Caco-2 (cell line): ENCODE data around the gene ATP9A. TPM values are rescaled to one million over a fixed set of nuclear protein-coding genes. Genes with fewer than 3 reads are reported as not detected.
A peak's percentile ranks its signal among the peaks of the same experiment; 100 is the strongest.

ENCODE experiments used
- BruUV-seq: library from RNA; stranded (reverse); fragments of 400-500 nt; replicated peaks from 2 replicates; lab custom pipeline; 2021; lab: Mats Ljungman, UMichigan
- CTCF ChIA-PET: fragments of 300-600 bp; sonication (Branson Sonifier 250); formaldehyde crosslinking; loops from one replicate; lab custom pipeline; 2022; ENCODE audit warnings: antibody characterized with exemption; lab: Charles Lee
- POLR2A ChIA-PET: fragments of 300-600 bp; sonication (Branson Sonifier 250); formaldehyde crosslinking; loops from one replicate; lab custom pipeline; 2022; ENCODE audit warnings: antibody characterized with exemption; lab: Charles Lee
- DNase-seq, 2 experiments: peaks; one replicate each; pipeline versions ENCODE4 v3.0.0 to v3.0.0-alpha.2; 2020 to 2022
- H3K27me3 ChIP-seq: replicated peaks from 2 replicates; pipeline ENCODE4 v1.6.0; 2011; ENCODE audit warnings: low read length; ENCODE audit not compliant: control insufficient read depth, insufficient read depth
- H3K36me3 ChIP-seq: 2 replicates; pipeline ENCODE4 v1.5.1; 2011; ENCODE audit warnings: low read length; ENCODE audit not compliant: control insufficient read depth, insufficient read depth
- H3K4me1 ChIP-seq: fragments of 250-450 bp; sonication (Bioruptor Pico); 2 replicates; pipeline ENCODE4 v1.5.1; 2020; ENCODE audit warnings: mild to moderate bottlenecking
- H3K4me3 ChIP-seq: 2 replicates; pipeline ENCODE4 v1.5.1; 2011; ENCODE audit warnings: low read depth, mild to moderate bottlenecking, control low read depth, low read length
- H3K9me3 ChIP-seq: fragments of 250-450 bp; sonication (Bioruptor Pico); 2 replicates; pipeline ENCODE4 v1.5.1; 2020; ENCODE audit warnings: mild to moderate bottlenecking, moderate library complexity
- H3K27ac Mint-ChIP-seq: one replicate; pipeline ENCODE4 v1.8.0; 2022; ENCODE audit warnings: mixed read lengths; ENCODE audit not compliant: unreplicated experiment
- H3K27me3 Mint-ChIP-seq: one replicate; pipeline ENCODE4 v1.8.0; 2022; ENCODE audit warnings: mixed read lengths; ENCODE audit not compliant: insufficient read depth, unreplicated experiment
- H3K36me3 Mint-ChIP-seq: one replicate; pipeline ENCODE4 v1.8.0; 2022; ENCODE audit warnings: mild to moderate bottlenecking, mixed read lengths; ENCODE audit not compliant: insufficient read depth, unreplicated experiment
- H3K4me1 Mint-ChIP-seq: one replicate; pipeline ENCODE4 v1.8.0; 2022; ENCODE audit warnings: low read depth, mixed read lengths; ENCODE audit not compliant: unreplicated experiment
- H3K4me3 Mint-ChIP-seq: one replicate; pipeline ENCODE4 v1.8.0; 2022; ENCODE audit warnings: mild to moderate bottlenecking, moderate library complexity, mixed read lengths; ENCODE audit not compliant: unreplicated experiment
- H3K9me3 Mint-ChIP-seq: one replicate; pipeline ENCODE4 v1.8.0; 2022; ENCODE audit warnings: mixed read lengths; ENCODE audit not compliant: unreplicated experiment
- CTCF ChIP-seq, 2 experiments: fragments of 200-600 bp in 1 of 2; IDR thresholded peaks; 1 replicate in 1 of 2; 2 replicates in 1 of 2; pipeline versions ENCODE4 v1.5.1 to v1.8.0; 2011 to 2022; ENCODE audit warnings: antibody characterized with exemption in 1 of 2, control low read depth in 1 of 2, inconsistent platforms in 1 of 2, low read depth in 1 of 2, low read length in 1 of 2, mild to moderate bottlenecking in 1 of 2, moderate library complexity in 1 of 2; ENCODE audit not compliant: insufficient read depth in 1 of 2, severe bottlenecking in 1 of 2, unreplicated experiment in 1 of 2
- intact Hi-C: fragments of 100-400 bp; cut with micrococcal nuclease; formaldehyde crosslinking; loops from one replicate; pipeline ENCODE4 v1.10.0; 2022; ENCODE audit not compliant: unreplicated experiment
- total RNA-seq: library from RNA; stranded (reverse); gene quantifications from 2 replicates; pipeline ENCODE4 v1.2.3, GENCODE V29; 2022

The ATP9A gene
- total RNA-seq, 1 experiment from 2014 or later = 102 TPM

DNA sequence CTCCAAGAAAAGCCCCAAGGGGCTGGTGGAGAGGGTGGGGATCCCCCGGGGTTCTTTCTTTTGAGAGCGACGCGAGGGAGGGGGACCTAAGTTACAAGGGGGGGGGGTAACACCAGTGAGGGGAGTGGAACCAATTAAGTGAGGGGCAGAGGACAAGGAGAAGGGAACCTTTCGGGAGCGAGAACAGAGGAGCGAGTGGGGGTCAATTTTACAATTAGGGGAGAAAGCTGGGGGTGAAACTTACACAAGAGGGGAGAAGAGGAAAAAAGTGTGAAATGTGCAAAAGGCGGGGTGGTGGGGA, 33.6 kb upstream of the ATP9A start:
- no peaks in the 10 kb centered on the region for H3K27me3 Mint-ChIP-seq
- no peaks in the 10 kb centered on the region for H3K36me3 ChIP-seq
- H3K4me3 Mint-ChIP-seq = peak overlapping the region; percentile 98
- peaks cover 72% of the 10 kb centered on the region for H3K4me1 Mint-ChIP-seq
- no peaks in the 10 kb centered on the region for H3K9me3 ChIP-seq
- peaks cover 32% of the 10 kb centered on the region for H3K36me3 Mint-ChIP-seq
- BruUV-seq = no TSS peak
- intact Hi-C loops = loop anchor here (5.0 kb wide), 4 partner anchors 51 to 429 kb away; no protein-coding TSS in a partner anchor
- no peak for DNase-seq
- POLR2A ChIA-PET = no interaction called here
- peaks cover 66% of the 10 kb centered on the region for H3K4me1 ChIP-seq
- no peaks in the 10 kb centered on the region for H3K9me3 Mint-ChIP-seq
- CTCF ChIA-PET = no interaction called here
- no peaks in the 10 kb centered on the region for H3K27me3 ChIP-seq
- TF ChIP-seq CTCF (IDR thresholded peaks at IDR 0.05; ENCODE audit: insufficient read depth in 1 of 2, low read depth in 1 of 2, low read length in 1 of 2, severe bottlenecking in 1 of 2, unreplicated experiment in 1 of 2) = no peak
- peak overlapping the region; percentile 54 for H3K4me3 ChIP-seq
- peak overlapping the region; percentile 96 for H3K27ac Mint-ChIP-seq

DNA sequence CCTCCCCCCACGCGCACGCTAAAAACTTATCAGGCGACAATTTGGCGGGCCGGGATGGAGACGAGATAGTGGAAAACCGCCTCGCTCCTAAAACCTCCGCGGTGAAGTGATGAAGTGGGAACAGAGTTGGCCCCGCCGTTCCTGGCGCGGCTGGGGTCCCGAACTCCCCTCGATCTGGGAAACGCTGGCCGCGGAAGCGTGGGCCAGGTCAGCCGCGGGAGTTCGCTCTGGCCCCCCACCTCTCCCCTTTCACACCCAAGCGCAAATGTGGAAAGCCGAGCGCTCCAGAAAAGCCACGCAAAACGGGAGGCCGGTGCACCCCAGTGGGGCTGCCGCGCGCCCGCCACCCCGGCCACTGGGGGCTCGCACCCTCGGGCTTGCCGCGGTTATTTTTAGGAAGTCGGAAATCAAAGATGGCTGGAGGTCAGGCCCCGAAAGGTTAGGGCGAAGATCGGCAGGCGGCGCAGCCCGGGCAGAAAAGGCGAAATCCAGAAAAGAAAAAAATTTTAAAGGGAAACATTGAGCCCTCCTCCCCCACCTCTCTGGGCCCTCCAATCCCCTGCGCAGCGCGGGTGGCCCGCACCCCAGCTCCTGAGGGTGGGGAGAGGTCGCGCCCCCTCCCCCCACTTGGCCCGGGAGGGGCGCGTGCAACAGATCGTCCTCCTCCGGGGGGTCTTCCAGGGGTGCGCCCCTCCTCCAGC, 33.1 kb upstream of the ATP9A start:
- H3K36me3 ChIP-seq = no peaks in the 10 kb centered on the region
- H3K9me3 ChIP-seq = no peaks in the 10 kb centered on the region
- POLR2A ChIA-PET = interaction anchor here (1.0 to 1.2 kb wide), 4 partner anchors 34 to 260 kb away, joined by 3 to 6 read pairs (median 4); no protein-coding TSS in a partner anchor
- Mint-ChIP-seq H3K4me3 (peak overlapping the region; percentile 98), H3K36me3 (peaks cover 34% of the 10 kb centered on the region), H3K9me3 (no peaks in the 10 kb centered on the region), H3K4me1 (peaks cover 77% of the 10 kb centered on the region), H3K27me3 (no peaks in the 10 kb centered on the region), H3K27ac (peak overlapping the region; percentile 96)
- H3K27me3 ChIP-seq = no peaks in the 10 kb centered on the region
- peak; percentile 35 to 43 for TF ChIP-seq CTCF (IDR thresholded peaks at IDR 0.05; ENCODE audit: insufficient read depth in 1 of 2, low read depth in 1 of 2, low read length in 1 of 2, severe bottlenecking in 1 of 2, unreplicated experiment in 1 of 2)
- DNase-seq = peak; percentile 76 to 81
- H3K4me1 ChIP-seq = peaks cover 71% of the 10 kb centered on the region
- intact Hi-C loops = loop anchor here (5.0 kb wide), 4 partner anchors 51 to 429 kb away; no protein-coding TSS in a partner anchor
- BruUV-seq = TSS peak; percentile 47
- CTCF ChIA-PET = interaction anchor here (0.7 to 2.3 kb wide), 29 partner anchors 8 to 285 kb away, joined by 3 to 39 read pairs (median 8); partner anchors contain the start of gene ATP9A
- H3K4me3 ChIP-seq = peak overlapping the region; percentile 54

- Histone ChIP-seq H3K9me3 (no peaks in the 10 kb centered on the region), H3K27me3 (no peaks in the 10 kb centered on the region), H3K4me1 (peaks cover 73% of the 10 kb centered on the region), H3K36me3 (no peaks in the 10 kb centered on the region), H3K4me3 (peak overlapping the region; percentile 54)
- no peak for TF ChIP-seq CTCF (IDR thresholded peaks at IDR 0.05; ENCODE audit: insufficient read depth in 1 of 2, low read depth in 1 of 2, low read length in 1 of 2, severe bottlenecking in 1 of 2, unreplicated experiment in 1 of 2)
- peak overlapping the region; percentile 96 for H3K27ac Mint-ChIP-seq
- CTCF ChIA-PET = interaction anchor here (0.6 to 2.3 kb wide), 42 partner anchors 8 to 285 kb away, joined by 3 to 39 read pairs (median 6); partner anchors contain the start of gene ATP9A
- no peaks in the 10 kb centered on the region for H3K27me3 Mint-ChIP-seq
- no TSS peak for BruUV-seq
- H3K4me1 Mint-ChIP-seq = peaks cover 78% of the 10 kb centered on the region
- H3K9me3 Mint-ChIP-seq = no peaks in the 10 kb centered on the region
- DNase-seq = peak; percentile 74 to 78
- H3K36me3 Mint-ChIP-seq = peaks cover 38% of the 10 kb centered on the region
- POLR2A ChIA-PET = interaction anchor here (1.0 to 1.4 kb wide), 7 partner anchors 33 to 261 kb away, joined by 3 to 12 read pairs (median 5); no protein-coding TSS in a partner anchor
- intact Hi-C loops = loop anchor here (1.0 to 5.0 kb wide), 12 partner anchors 38 to 428 kb away; no protein-coding TSS in a partner anchor
- peak overlapping the region; percentile 98 for H3K4me3 Mint-ChIP-seq
Observed at GRCh38 chr20:51800872-51801121, 32.6 kb upstream of the ATP9A start.
